RPMI8226 (cell line): Measurements from ENCODE around the gene CD22.

Source experiments
- DNase-seq: peaks from one replicate; pipeline ENCODE4 v3.0.0-alpha.2; 2015

CD22 gene

DNA sequence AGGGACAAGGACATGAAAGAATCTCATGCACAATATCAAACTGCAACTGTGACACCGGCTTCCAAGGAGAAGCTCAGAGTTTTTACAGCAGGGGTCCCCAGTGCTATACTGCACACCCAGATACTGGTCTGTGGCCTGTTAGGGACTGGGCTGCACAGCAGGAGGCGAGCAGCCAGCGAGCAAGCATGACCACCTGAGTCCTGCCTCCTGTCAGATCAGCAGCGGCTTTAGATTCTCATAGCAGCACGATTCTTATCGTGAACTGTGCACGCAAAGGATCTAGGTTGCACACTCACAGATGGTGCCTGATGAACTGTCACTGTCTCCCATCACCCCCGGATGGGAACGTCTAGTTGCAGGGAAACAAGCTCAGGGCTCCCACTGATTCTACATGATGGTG, 13.1 kb upstream of the CD22 start:
- DNase-seq, result no peak

GRCh38 chr19:35316560-35316959, 12.4 kb upstream of the CD22 start:
- DNase-seq, result no peak

DNA sequence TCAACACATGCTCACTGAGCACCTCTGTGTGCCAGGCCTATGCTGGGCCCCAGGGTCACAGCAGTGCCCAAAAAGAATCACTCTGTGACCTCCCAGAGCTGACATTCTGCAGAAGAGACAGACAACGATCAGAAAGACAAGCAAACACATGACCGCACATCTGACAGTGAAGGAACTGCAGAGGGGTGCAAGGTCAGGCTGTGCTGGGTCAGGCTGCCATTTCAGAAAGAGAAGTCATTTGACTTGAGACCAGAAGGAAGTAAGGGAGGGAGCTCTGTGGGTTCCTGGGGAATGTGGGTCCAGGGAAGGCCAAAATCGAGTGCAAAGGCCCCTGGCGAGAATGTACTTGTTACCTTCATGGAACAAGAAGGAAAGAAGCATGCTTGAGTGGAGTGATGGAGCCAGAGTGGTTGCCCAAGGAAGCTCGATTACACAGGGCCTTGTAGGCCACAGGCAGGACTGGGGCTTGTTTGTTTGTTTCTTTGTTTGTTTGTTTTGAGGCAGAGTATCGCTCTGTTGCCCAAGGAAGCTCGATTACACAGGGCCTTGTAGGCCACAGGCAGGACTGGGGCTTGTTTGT, 11.4 kb upstream of the CD22 start:
- no peak for DNase-seq

DNA sequence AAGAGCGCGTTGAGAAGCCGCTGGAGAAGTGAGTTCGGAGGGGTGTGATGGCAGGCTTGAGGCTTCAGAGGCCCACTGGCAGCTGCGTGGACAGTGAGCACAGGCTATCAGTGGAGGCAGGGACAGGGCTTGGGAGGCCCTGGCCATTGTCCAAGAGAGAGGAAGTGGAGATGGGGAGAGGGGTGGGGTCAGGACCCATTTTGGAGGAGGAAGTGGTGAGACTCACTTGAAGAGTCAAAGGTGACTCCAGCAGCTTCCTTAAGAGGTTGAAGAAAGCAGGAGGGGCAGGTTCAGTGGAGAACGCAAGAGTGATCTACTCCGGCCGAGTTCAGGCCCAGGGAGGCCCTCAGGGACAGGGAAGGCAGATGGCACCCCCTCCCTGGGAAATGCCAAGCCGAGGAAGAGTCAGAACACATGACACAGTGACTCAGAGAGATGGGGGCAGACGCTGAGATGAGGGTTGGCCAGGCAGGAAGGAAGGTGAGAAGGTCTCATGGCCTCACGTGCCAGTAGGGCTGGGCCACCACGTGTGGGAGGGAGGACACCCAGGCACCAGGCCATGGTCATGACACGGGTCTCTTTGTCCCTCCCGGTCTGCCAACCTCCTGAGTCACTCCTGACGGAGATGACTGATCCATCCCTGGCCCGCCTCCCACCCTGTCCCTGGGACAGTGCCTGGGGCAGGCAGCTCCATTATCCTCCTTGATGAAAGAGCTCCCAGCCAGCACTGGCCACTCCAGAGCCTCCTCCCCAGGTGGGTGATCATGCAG, 10.1 kb upstream of the CD22 start:
- no peak for DNase-seq

- no peak for DNase-seq
These were observed 8.8 kb upstream of the CD22 start for GRCh38 chr19:35320065-35320713.

DNA sequence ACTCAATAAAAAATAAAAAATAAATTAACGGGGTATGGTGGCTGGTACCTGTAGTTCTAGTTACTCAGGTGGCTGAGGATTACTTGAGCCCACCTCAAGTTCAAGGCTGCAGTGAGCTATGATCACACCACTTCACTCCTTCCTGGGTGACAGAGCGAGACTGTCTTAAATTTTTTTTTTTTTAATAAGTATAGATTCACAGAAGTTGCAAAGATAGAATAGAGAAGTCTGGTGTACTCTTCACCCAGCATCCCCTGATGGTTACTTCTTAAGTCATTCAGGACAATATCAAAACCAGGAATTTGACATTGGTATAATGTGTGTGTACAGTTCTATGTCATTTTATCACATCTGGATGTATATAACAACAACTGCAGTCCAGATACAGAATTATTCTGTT, 7.7 kb upstream of the CD22 start:
- no peak for DNase-seq

GRCh38 chr19:35322014-35322413, 7.0 kb upstream of the CD22 start:
- DNase-seq, result no peak

- peak; percentile 20 for DNase-seq
These were observed 1.3 kb upstream of the CD22 start for GRCh38 chr19:35327642-35328041.

GRCh38 chr19:35329323-35329722, 336 bp downstream of the CD22 start:
- no peak for DNase-seq

DNA sequence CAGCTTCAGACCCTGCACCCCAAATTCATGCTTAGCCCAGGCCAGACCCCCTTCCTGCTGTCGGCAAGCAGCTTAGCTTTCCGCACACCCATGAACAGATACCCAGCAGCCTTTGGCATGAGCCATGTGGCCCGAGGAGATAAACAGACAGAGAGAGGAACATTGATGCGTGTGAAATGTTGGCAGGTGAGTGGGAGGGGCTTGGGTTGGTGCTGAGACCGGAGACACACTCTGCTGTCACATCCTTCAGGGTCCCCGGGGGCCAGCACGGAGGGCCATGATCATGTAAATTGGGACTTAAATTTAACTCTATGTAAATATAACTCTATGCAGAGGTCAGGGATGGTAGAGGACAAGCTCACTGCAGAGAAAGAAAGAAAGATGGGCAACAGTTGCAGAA, 1.5 kb downstream of the CD22 start:
- DNase-seq, result no peak

- DNase-seq, result no peak
These were observed 2.7 kb downstream of the CD22 start for GRCh38 chr19:35331551-35332214.

DNA sequence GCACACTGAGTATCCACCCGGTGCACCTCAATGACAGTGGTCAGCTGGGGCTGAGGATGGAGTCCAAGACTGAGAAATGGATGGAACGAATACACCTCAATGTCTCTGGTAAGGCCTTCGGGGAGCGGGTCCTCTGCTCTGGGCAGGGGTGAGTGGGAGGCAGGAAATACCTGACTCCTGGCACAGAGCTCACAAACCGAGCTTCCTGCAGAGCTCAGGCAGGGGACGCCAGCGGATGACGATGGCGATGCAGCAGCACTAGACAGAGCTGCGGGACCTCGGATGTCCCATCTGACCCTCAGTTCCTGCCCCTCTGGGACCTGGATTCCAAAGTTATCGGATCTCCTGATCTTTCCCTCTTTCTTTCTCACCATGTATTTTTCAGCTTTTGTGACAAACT, 3.8 kb downstream of the CD22 start:
- DNase-seq, result no peak

GRCh38 chr19:35334144-35334753, 5.3 kb downstream of the CD22 start:
- DNase-seq, result no peak

- no peak for DNase-seq
These were observed 7.4 kb downstream of the CD22 start for GRCh38 chr19:35336166-35336955.

GRCh38 chr19:35337097-35337983, 8.4 kb downstream of the CD22 start:
- no peak for DNase-seq

GRCh38 chr19:35337984-35338296, 9.0 kb downstream of the CD22 start:
- DNase-seq, result no peak

DNA sequence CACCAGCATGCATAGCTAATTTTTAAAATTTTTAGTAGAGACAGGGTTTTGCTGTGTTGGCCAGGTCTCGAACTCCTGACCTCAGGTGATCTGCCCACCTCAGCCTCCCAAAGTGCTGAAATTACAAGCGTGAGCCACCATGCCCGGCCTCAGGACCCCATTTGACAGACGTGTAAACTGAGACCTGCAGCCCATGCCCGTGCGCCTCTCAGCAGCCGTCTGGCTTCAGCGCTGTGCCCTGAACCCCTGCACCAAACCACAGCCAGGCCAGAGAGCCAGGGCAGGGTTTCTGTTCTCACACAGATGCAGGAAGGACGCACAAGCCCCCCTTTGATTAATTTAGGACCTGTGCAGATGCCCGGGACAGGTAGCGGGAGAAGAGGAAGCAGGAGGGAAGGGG, 11.4 kb downstream of the CD22 start:
- DNase-seq, result no peak

GRCh38 chr19:35341006-35341405, 12.0 kb downstream of the CD22 start:
- DNase-seq, result no peak

DNA sequence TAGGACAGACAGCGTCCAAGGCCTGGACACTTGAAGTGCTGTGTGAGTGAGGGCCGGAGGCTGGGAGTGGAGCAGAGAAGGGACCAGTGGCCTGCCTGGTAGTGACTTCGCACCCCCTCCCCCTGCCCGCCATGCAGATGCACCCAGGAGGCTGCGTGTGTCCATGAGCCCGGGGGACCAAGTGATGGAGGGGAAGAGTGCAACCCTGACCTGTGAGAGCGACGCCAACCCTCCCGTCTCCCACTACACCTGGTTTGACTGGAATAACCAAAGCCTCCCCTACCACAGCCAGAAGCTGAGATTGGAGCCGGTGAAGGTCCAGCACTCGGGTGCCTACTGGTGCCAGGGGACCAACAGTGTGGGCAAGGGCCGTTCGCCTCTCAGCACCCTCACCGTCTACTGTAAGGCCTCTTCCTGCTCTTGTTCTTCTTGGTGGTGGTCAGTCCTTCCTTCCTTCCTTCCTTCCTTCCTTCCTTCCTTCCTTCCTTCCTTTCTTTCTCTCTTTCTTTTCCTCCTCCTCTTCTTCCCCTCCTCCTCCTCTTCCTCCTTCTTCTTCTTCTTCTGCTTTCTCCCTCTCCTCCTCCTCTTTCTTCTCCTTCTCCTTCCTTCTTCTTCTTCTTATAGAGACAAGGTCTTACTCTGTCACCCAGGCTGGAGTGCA, 12.7 kb downstream of the CD22 start:
- DNase-seq, result no peak

DNA sequence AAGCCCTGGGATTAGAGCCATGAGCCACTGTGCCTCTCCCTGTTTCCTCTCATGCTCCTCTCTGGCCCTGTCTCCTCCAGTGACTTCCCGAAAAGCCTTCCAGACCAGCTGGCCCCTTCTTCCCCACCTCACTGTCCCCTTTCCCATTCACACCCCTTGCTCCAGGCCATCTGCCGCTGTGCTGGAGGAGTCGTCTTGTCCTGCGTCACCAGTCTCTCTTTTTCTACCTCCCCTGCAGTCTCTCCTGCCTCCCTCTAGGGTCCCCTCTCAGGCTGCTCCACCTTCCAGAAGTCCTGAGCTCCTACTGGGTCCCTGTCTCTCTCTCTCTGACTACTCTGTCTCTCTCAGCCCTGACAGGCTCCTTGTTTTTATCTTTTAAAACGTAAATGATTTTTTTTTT, 13.4 kb downstream of the CD22 start:
- DNase-seq, result no peak

- no peak for DNase-seq
These were observed 15.6 kb downstream of the CD22 start for GRCh38 chr19:35344511-35345031.
